Stimulated activated CD8-positive, alpha-beta memory T cell treated with anti-CD3 and anti-CD28 coated beads, Interleukin-15, amount 100 ng/mL, for 48 hours (primary cell): ENCODE results near the gene DLGAP1.
A peak's percentile ranks its signal among the peaks of the same experiment; 100 is the strongest.

Experiments
- DNase-seq, 2 donors: peaks; one replicate each; pipeline ENCODE4 v3.0.0-alpha.2; 2020; ENCODE audit warnings: low read depth in 2 of 2

DLGAP1 gene

GRCh38 chr18:3451183-3451988, 1003.7 kb downstream of the DLGAP1 start:
- DNase-seq: peak; percentile 86 to 89

- no peak for DNase-seq
Observed at GRCh38 chr18:3450799-3451182, 1004.3 kb downstream of the DLGAP1 start.

GRCh38 chr18:3450012-3450798, 1004.9 kb downstream of the DLGAP1 start, which contains the start of gene TGIF1:
TSS of gene TGIF1 (plus strand) at chr18:3450172. CDS start at chr18:3450490, 318 bp downstream.
- DNase-seq: peak; percentile 33 to 36

GRCh38 chr18:3449512-3450011, 1005.5 kb downstream of the DLGAP1 start:
- peak in 1 of 2 donors; percentile 24 for DNase-seq

GRCh38 chr18:3448838-3449511, 1006.1 kb downstream of the DLGAP1 start:
- DNase-seq: peak; percentile 74 to 77

- DNase-seq: peak; percentile 82 to 85
Observed at GRCh38 chr18:3447895-3448837, 1006.9 kb downstream of the DLGAP1 start.

- DNase-seq: no peak
Observed at GRCh38 chr18:3447068-3447894, 1007.8 kb downstream of the DLGAP1 start.
